Activated CD4-positive, alpha-beta T cell treated with anti-CD3 and anti-CD28 coated beads, Interleukin-2, Interleukin-4, amounts not matched to agents 100 ng/mL and 50 ng/mL, durations not matched to agents 16 hours and 8 hours (primary cell): Measurements from ENCODE around the gene SLC4A1.
"Not testable (repeated sequence)": the region's sequence is repeated elsewhere in the genome, so short reads cannot be mapped to it uniquely, and the experiment has no call there.

Source experiments
- DNase-seq: peaks from one replicate; pipeline ENCODE4 v3.0.0-alpha.2; 2020; ENCODE audit warnings: low spot score

The SLC4A1 gene

GRCh38 chr17:44256671-44257070 is 11.3 kb downstream of the SLC4A1 start:
- DNase-seq: no peak

- DNase-seq: no peak
These were observed 12.0 kb downstream of the SLC4A1 start for GRCh38 chr17:44255915-44256314.

GRCh38 chr17:44254361-44255095 is 13.4 kb downstream of the SLC4A1 start:
- no peak for DNase-seq

- no peak for DNase-seq
These were observed 14.9 kb downstream of the SLC4A1 start for GRCh38 chr17:44253006-44253405.

- DNase-seq: no peak
These were observed 16.9 kb downstream of the SLC4A1 start for GRCh38 chr17:44251062-44251461.

GRCh38 chr17:44249501-44250246 is 18.3 kb downstream of the SLC4A1 start:
- DNase-seq: no peak

GRCh38 chr17:44247876-44248736 is 19.8 kb downstream of the SLC4A1 start:
- no peak for DNase-seq

- DNase-seq: no peak
These were observed 20.5 kb downstream of the SLC4A1 start for GRCh38 chr17:44247440-44247841.

GRCh38 chr17:44241106-44241624 is 26.8 kb downstream of the SLC4A1 start:
- no peak for DNase-seq

GRCh38 chr17:44237886-44238285 is 30.0 kb downstream of the SLC4A1 start:
- DNase-seq: not testable (repeated sequence)

- no peak for DNase-seq
These were observed 31.4 kb downstream of the SLC4A1 start for GRCh38 chr17:44236444-44236991.

- DNase-seq: no peak
These were observed 32.4 kb downstream of the SLC4A1 start for GRCh38 chr17:44235583-44235936.

GRCh38 chr17:44233582-44233981 is 34.4 kb downstream of the SLC4A1 start:
- no peak for DNase-seq

GRCh38 chr17:44232061-44232460 is 35.9 kb downstream of the SLC4A1 start:
- no peak for DNase-seq

- no peak for DNase-seq
These were observed 37.8 kb downstream of the SLC4A1 start for GRCh38 chr17:44230140-44230539.

GRCh38 chr17:44229090-44229489 is 38.8 kb downstream of the SLC4A1 start:
- no peak for DNase-seq

GRCh38 chr17:44223541-44224071 is 44.3 kb downstream of the SLC4A1 start:
- no peak for DNase-seq

GRCh38 chr17:44222112-44222869 is 45.6 kb downstream of the SLC4A1 start:
- DNase-seq: no peak

GRCh38 chr17:44221862-44222111 is 46.1 kb downstream of the SLC4A1 start:
- DNase-seq: no peak

- DNase-seq: peak; percentile 70
These were observed 46.7 kb downstream of the SLC4A1 start for GRCh38 chr17:44221084-44221861.
